Stomach (tissue), 9 donors: ENCODE measurements around the gene ZNF211. TPM values are rescaled to one million over a fixed set of nuclear protein-coding genes. Genes with fewer than 3 reads are reported as not detected.
A peak's percentile ranks its signal among the peaks of the same experiment; 100 is the strongest.

Experiments used
- DNase-seq, 2 donors: peaks; one replicate each; pipeline versions ENCODE4 v3.0.0 to v3.0.0-alpha.2; 2013 to 2019
- H3K27ac ChIP-seq, 5 donors: fragments of 200-600 bp in 4 of 5; sonication (generic) in 4 of 5; one replicate each; pipeline ENCODE4 v1.5.1; 2013 to 2019; ENCODE audit warnings: mild to moderate bottlenecking in 1 of 5, moderate library complexity in 1 of 5
- H3K27me3 ChIP-seq, 3 donors: fragments of 200-600 bp; sonication (generic); one replicate each; pipeline ENCODE4 v1.5.1; 2017 to 2019; ENCODE audit warnings: mixed run types in 1 of 3
- H3K36me3 ChIP-seq, 4 donors: fragments of 200-600 bp; sonication (generic); 1 replicate in 3 of 4; 2 replicates in 1 of 4; pipeline ENCODE4 v1.5.1; 2016 to 2019
- H3K4me1 ChIP-seq, 4 donors: fragments of 200-600 bp; sonication (generic); one replicate each; pipeline ENCODE4 v1.5.1; 2016 to 2019
- H3K4me3 ChIP-seq, 4 donors: fragments of 200-600 bp; sonication (generic) in 3 of 4; one replicate each; pipeline ENCODE4 v1.5.1; 2016 to 2019; ENCODE audit warnings: mild to moderate bottlenecking in 1 of 4
- H3K9me3 ChIP-seq, 4 donors: fragments of 200-600 bp; sonication (generic); one replicate each; pipeline ENCODE4 v1.5.1; 2016 to 2019
- EP300 ChIP-seq: sonication (generic); formaldehyde crosslinking; IDR thresholded peaks from one replicate; pipeline ENCODE4 v1.6.1; 2017; ENCODE audit warnings: antibody characterized with exemption
- POLR2A ChIP-seq, 4 donors: fragments of 450-650 bp; IDR thresholded peaks; one replicate each; pipeline ENCODE4 v1.6.1; 2016; ENCODE audit warnings: antibody characterized with exemption in 4 of 4, control low read depth in 2 of 4, mild to moderate bottlenecking in 1 of 4, moderate library complexity in 1 of 4
- POLR2AphosphoS5 ChIP-seq, 3 donors: sonication (generic); formaldehyde crosslinking; IDR thresholded peaks; one replicate each; pipeline ENCODE4 v1.6.1; 2016; ENCODE audit warnings: antibody characterized with exemption in 3 of 3
- WGBS, 5 donors: extraction: QIAGEN DNeasy Blood & Tissue Kit in 3 of 5; methylation state at CpG; one replicate each; pipeline versions ENCODE4 v1.1.5 to v1.1.7; 2013 to 2018; 5-methylcytosine and 5-hydroxymethylcytosine counted together
- intact Hi-C: fragments of 100-400 bp; cut with DNase I; formaldehyde crosslinking; loops from one replicate; pipeline ENCODE4 v1.15.1; 2023; ENCODE audit warnings: low total_unique reads
- polyA plus RNA-seq, 3 donors: library from polyadenylated mRNA; stranded (reverse); fragments of 200-250 nt; gene quantifications; one replicate each; pipeline ENCODE4 v1.2.3, GENCODE V29; 2013
- total RNA-seq, 5 donors: library from RNA; depleted of rRNA; stranded (reverse); fragments of >200 nt; gene quantifications; one replicate each; pipeline versions ENCODE4 v1.1.0 to v1.2.3, GENCODE V29; 2014 to 2016
- TF ChIP-seq, protein P1 (sequence below), 7 experiments: fragments of 450-650 bp in 4 of 7; fragments of 200-600 bp in 3 of 7; sonication (generic) in 3 of 7; IDR thresholded peaks; one replicate each; pipeline ENCODE4 v1.5.1; 2016 to 2019; ENCODE audit warnings: antibody characterized with exemption in 7 of 7, control low read depth in 2 of 7, mild to moderate bottlenecking in 1 of 7
- donor health status: healthy with polysubstance abuse.
- donor health status: Bipolar disorder and iron deficiency.
- donor health status: healthy.

ZNF211 gene
- total and polyA plus RNA-seq, 8 donors, result 4.4 to 37.1 (median 9.3) TPM

DNA sequence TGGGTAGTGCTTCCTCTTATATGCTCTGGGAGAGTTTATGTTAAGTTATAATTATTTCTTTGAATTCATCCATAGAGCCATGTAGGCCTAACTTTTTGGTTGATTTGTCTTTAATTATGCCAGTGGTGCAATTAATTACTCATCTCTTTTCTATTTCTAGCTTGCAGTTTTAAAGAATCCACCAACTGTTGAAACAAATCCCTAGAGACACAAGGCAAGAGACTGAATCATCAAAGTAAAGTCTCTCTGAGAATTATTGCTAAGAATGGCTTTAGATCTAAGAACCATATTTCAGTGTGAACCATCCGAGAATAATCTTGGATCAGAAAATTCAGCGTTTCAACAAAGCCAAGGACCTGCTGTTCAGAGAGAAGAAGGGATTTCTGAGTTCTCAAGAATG, 42.9 kb downstream of the ZNF211 start:
- intact Hi-C loops, result no loop called here
- no peak for DNase-seq
- peaks cover 0 to 16% (median 0%) of the 10 kb centered on the region in 3 donors for H3K27me3 ChIP-seq
- WGBS, 5 donors, result 65 to 86% (median 78%) methylated on average over 2 of the region's 2 CpGs
- H3K4me1 ChIP-seq, result no peaks in the 10 kb centered on the region
- no peaks in the 10 kb centered on the region for H3K36me3 ChIP-seq
- peaks cover 0 to 58% (median 23%) of the 10 kb centered on the region in 4 donors for H3K9me3 ChIP-seq
- no peak overlapping the region for H3K4me3 ChIP-seq
- H3K27ac ChIP-seq, result no peak overlapping the region
- TF ChIP-seq, protein P1, sequence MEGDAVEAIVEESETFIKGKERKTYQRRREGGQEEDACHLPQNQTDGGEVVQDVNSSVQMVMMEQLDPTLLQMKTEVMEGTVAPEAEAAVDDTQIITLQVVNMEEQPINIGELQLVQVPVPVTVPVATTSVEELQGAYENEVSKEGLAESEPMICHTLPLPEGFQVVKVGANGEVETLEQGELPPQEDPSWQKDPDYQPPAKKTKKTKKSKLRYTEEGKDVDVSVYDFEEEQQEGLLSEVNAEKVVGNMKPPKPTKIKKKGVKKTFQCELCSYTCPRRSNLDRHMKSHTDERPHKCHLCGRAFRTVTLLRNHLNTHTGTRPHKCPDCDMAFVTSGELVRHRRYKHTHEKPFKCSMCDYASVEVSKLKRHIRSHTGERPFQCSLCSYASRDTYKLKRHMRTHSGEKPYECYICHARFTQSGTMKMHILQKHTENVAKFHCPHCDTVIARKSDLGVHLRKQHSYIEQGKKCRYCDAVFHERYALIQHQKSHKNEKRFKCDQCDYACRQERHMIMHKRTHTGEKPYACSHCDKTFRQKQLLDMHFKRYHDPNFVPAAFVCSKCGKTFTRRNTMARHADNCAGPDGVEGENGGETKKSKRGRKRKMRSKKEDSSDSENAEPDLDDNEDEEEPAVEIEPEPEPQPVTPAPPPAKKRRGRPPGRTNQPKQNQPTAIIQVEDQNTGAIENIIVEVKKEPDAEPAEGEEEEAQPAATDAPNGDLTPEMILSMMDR (IDR thresholded peaks at IDR 0.05), result no peak
- TF ChIP-seq POLR2A (IDR thresholded peaks at IDR 0.05), result no peak
- no peak for TF ChIP-seq POLR2AphosphoS5 (IDR thresholded peaks at IDR 0.05)

DNA sequence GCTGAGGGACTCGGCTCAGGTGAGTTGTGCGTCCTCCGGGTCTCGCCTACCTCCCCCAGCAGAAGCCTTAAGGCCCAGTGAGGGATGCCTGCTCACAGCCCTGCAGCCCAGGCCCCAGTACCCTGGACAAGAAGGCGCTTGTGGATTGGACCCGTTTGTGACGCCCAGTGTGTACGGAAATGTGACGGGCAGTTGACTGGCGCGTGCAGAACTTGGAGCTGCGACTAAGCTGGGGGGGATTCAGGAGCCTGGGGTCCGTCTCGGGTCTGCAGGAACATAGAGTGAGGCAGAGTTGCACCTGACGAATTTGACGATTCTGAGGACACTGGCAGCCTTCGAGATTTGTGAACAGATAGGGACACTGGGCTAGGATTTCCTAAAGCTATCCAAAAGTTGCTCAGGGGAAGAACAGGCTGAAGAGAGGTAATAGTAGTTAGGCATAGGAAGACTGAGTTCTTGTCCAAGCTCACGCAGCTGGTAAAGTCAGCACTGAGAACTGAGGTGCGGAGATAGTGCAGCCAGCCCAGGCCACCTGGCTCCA, 49.3 kb downstream of the ZNF211 start:
- Histone ChIP-seq H3K27me3 (no peaks in the 10 kb centered on the region), H3K4me1 (peaks cover 10 to 23% (median 19%) of the 10 kb centered on the region in 4 donors), H3K36me3 (peaks cover 32 to 41% (median 39%) of the 10 kb centered on the region in 4 donors), H3K27ac (peak overlapping the region in 4 of 5 donors; percentile 27 to 66 (median 46)), H3K4me3 (peak overlapping the region; percentile 64 to 100 (median 89)), H3K9me3 (peaks cover 35 to 79% (median 54%) of the 10 kb centered on the region in 4 donors)
- intact Hi-C loops, result no loop called here
- WGBS, 5 donors, result 2 to 6% (median 2%) methylated on average over 13 to 19 of the region's 19 CpGs
- TF ChIP-seq, protein P1 (IDR thresholded peaks at IDR 0.05), result no peak
- no peak for TF ChIP-seq POLR2AphosphoS5 (IDR thresholded peaks at IDR 0.05)
- no peak for TF ChIP-seq POLR2A (IDR thresholded peaks at IDR 0.05)
- TF ChIP-seq EP300, result no peak
- no peak for DNase-seq

DNA sequence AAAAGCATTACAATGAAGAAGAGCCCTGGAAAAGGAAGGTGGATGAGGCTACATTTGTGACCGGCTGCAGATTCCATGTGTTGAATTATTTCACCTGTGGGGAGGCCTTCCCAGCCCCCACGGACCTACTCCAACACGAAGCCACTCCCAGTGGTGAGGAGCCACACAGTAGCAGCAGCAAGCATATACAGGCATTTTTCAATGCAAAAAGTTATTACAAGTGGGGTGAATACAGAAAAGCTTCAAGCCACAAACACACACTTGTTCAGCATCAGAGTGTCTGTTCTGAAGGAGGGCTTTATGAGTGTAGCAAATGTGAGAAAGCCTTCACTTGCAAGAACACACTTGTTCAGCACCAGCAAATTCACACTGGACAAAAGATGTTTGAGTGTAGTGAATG, 53.8 kb downstream of the ZNF211 start:
- no peak overlapping the region for H3K27ac ChIP-seq
- H3K4me3 ChIP-seq, result no peak overlapping the region
- WGBS, 5 donors, result 96 to 100% (median 98%) methylated on average over 3 of the region's 3 CpGs
- H3K9me3 ChIP-seq, result peaks cover 67 to 94% (median 87%) of the 10 kb centered on the region in 4 donors
- H3K36me3 ChIP-seq, result peaks cover 32 to 77% (median 65%) of the 10 kb centered on the region in 4 donors
- TF ChIP-seq EP300 (no peak), POLR2A (IDR thresholded peaks at IDR 0.05) (no peak), POLR2AphosphoS5 (IDR thresholded peaks at IDR 0.05) (no peak)
- TF ChIP-seq, protein P1 (IDR thresholded peaks at IDR 0.05), result no peak
- intact Hi-C loops, result no loop called here
- DNase-seq, result no peak
- H3K27me3 ChIP-seq, result no peaks in the 10 kb centered on the region
- H3K4me1 ChIP-seq, result peaks cover 10 to 18% (median 16%) of the 10 kb centered on the region in 4 donors

DNA sequence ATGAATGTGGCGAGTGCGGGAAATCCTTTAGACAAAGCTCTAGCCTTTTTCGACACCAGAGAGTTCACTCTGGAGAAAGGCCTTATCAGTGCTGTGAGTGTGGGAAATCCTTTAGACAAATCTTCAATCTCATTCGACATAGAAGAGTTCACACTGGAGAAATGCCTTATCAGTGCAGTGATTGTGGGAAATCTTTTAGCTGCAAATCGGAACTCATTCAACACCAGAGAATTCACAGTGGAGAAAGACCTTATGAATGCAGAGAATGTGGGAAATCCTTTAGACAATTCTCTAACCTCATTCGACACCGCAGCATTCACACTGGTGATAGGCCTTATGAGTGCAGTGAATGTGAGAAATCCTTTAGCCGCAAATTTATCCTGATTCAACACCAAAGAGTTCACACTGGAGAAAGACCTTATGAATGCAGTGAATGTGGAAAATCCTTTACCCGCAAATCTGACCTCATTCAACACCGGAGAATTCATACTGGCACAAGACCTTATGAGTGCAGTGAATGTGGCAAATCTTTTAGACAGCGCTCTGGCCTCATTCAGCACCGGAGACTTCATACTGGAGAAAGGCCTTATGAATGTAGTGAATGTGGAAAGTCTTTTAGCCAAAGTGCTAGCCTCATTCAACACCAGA, 54.5 kb downstream of the ZNF211 start:
- TF ChIP-seq EP300, result no peak
- no peak for TF ChIP-seq POLR2A (IDR thresholded peaks at IDR 0.05)
- no peak for TF ChIP-seq POLR2AphosphoS5 (IDR thresholded peaks at IDR 0.05)
- TF ChIP-seq, protein P1 (IDR thresholded peaks at IDR 0.05), result no peak
- Histone ChIP-seq H3K4me1 (peaks cover 8 to 13% (median 11%) of the 10 kb centered on the region in 4 donors), H3K4me3 (no peak overlapping the region), H3K27me3 (no peaks in the 10 kb centered on the region), H3K27ac (no peak overlapping the region), H3K36me3 (peaks cover 32 to 80% (median 65%) of the 10 kb centered on the region in 4 donors), H3K9me3 (peaks cover 73 to 100% (median 92%) of the 10 kb centered on the region in 4 donors)
- intact Hi-C loops, result no loop called here
- DNase-seq, result no peak
- WGBS, 5 donors, result 92 to 98% (median 98%) methylated on average over 12 of the region's 12 CpGs
